Bone marrow (tissue), 2 donors: Measurements from ENCODE around the gene S100PBP.

Experiments
- DNase-seq, 2 donors: peaks; one replicate each; lab custom pipeline; 2025; lab: John Stamatoyannopoulos, UW

S100PBP gene

GRCh38 chr1:32888134-32888533 lies 70.7 kb downstream of the S100PBP start:
- DNase-seq: no peak

GRCh38 chr1:32888677-32889420 lies 71.4 kb downstream of the S100PBP start:
- no peak for DNase-seq

- DNase-seq: no peak
Observed at GRCh38 chr1:32889731-32890278, 72.4 kb downstream of the S100PBP start.

GRCh38 chr1:32890516-32891240 lies 73.2 kb downstream of the S100PBP start:
- DNase-seq: no peak

- no peak for DNase-seq
Observed at GRCh38 chr1:32891241-32891570, 73.8 kb downstream of the S100PBP start.

GRCh38 chr1:32891630-32892029 lies 74.2 kb downstream of the S100PBP start:
- DNase-seq: no peak

GRCh38 chr1:32892368-32893197 lies 75.1 kb downstream of the S100PBP start:
- DNase-seq: no peak

- DNase-seq: no peak
Observed at GRCh38 chr1:32893198-32894018, 76.0 kb downstream of the S100PBP start.

GRCh38 chr1:32894019-32894600 lies 76.7 kb downstream of the S100PBP start:
- no peak for DNase-seq

GRCh38 chr1:32894681-32895080 lies 77.2 kb downstream of the S100PBP start:
- no peak for DNase-seq

- DNase-seq: no peak
Observed at GRCh38 chr1:32895325-32896215, 78.1 kb downstream of the S100PBP start.

- no peak for DNase-seq
Observed at GRCh38 chr1:32896451-32896850, 79.0 kb downstream of the S100PBP start.

GRCh38 chr1:32897082-32898049 lies 79.9 kb downstream of the S100PBP start:
- no peak for DNase-seq

- no peak for DNase-seq
Observed at GRCh38 chr1:32898056-32898455, 80.6 kb downstream of the S100PBP start.

- no peak for DNase-seq
Observed at GRCh38 chr1:32898958-32899357, 81.5 kb downstream of the S100PBP start.

GRCh38 chr1:32899586-32900296 lies 82.3 kb downstream of the S100PBP start:
- no peak for DNase-seq

- DNase-seq: no peak
Observed at GRCh38 chr1:32900371-32900955, 83.0 kb downstream of the S100PBP start.
